ENCODE data around the gene LCE6A. TPM values are rescaled to one million over a fixed set of nuclear protein-coding genes. Genes with fewer than 3 reads are reported as not detected.

LCE6A gene
- total RNA-seq, 1 donor from 2014 or later: not detected

- intact Hi-C loops (cut with DNase I): no loop called here
- H3K27ac ChIP-seq: no peak overlapping the region
- H3K4me3 ChIP-seq: no peak overlapping the region
- H3K27me3 ChIP-seq: no peaks in the 10 kb centered on the region
- no peak for TF ChIP-seq CTCF (IDR thresholded peaks at IDR 0.05)
- peaks cover 6 to 11% of the 10 kb centered on the region in 2 donors for H3K4me1 ChIP-seq
- no peaks in the 10 kb centered on the region for H3K36me3 ChIP-seq
- no peaks in the 10 kb centered on the region for H3K9me3 ChIP-seq
- DNase-seq (ENCODE audit: low spot score in 2 of 2): no peak
Observed at GRCh38 chr1:152888126-152888525, 45.5 kb downstream of the LCE6A start.

Other genes with a start within 250 kb of the LCE6A start
- not detected for gene LCE3C, start 242.6 kb upstream of the LCE6A start, total RNA-seq
- not detected for gene LCE3B, start 229.0 kb upstream of the LCE6A start, total RNA-seq
- gene LCE3A, start 219.8 kb upstream of the LCE6A start, total RNA-seq: not detected
- gene LCE2D, start 179.5 kb upstream of the LCE6A start, total RNA-seq: not detected
- not detected for gene LCE2C, start 167.6 kb upstream of the LCE6A start, total RNA-seq
- gene LCE2B, start 156.7 kb upstream of the LCE6A start, total RNA-seq: not detected
- not detected for gene LCE2A, start 144.5 kb upstream of the LCE6A start, total RNA-seq
- not detected for gene LCE4A, start 134.7 kb upstream of the LCE6A start, total RNA-seq
- gene KPRP, start 84.8 kb upstream of the LCE6A start, total RNA-seq: not detected
- gene LCE1F, start 67.7 kb upstream of the LCE6A start, total RNA-seq: not detected
- gene LCE1E, start 56.6 kb upstream of the LCE6A start, total RNA-seq: not detected
- gene LCE1D, start 46.1 kb upstream of the LCE6A start, total RNA-seq: not detected
- not detected for gene LCE1C, start 36.2 kb upstream of the LCE6A start, total RNA-seq
- gene LCE1B, start 30.9 kb upstream of the LCE6A start, total RNA-seq: not detected
- gene LCE1A, start 15.4 kb upstream of the LCE6A start, total RNA-seq: not detected
- gene LCE7A, start 17.1 kb downstream of the LCE6A start, total RNA-seq: not detected
- not detected for gene SMCP, start 35.5 kb downstream of the LCE6A start, total RNA-seq
- not detected for gene IVL, start 65.7 kb downstream of the LCE6A start, total RNA-seq
- gene SPRR5, start 104.3 kb downstream of the LCE6A start, total RNA-seq: not detected
- not detected for gene SPRR4, start 127.8 kb downstream of the LCE6A start, total RNA-seq
- gene SPRR1A, start 141.2 kb downstream of the LCE6A start, total RNA-seq: not detected
- gene SPRR3, start 158.9 kb downstream of the LCE6A start, total RNA-seq: 0.53 TPM
- not detected for gene SPRR1B, start 188.3 kb downstream of the LCE6A start, total RNA-seq
- gene SPRR2D, start 198.3 kb downstream of the LCE6A start, total RNA-seq: not detected
- gene SPRR2A, start 214.7 kb downstream of the LCE6A start, total RNA-seq: not detected
- gene SPRR2B, start 228.8 kb downstream of the LCE6A start, total RNA-seq: not detected